Measurements from ENCODE around the gene RHEBL1.
A peak's percentile ranks its signal among the peaks of the same experiment; 100 is the strongest.

RHEBL1 gene

GRCh38 chr12:49046129-49046895, 23.5 kb downstream of the RHEBL1 start:
- TF ChIP-seq, protein P1, sequence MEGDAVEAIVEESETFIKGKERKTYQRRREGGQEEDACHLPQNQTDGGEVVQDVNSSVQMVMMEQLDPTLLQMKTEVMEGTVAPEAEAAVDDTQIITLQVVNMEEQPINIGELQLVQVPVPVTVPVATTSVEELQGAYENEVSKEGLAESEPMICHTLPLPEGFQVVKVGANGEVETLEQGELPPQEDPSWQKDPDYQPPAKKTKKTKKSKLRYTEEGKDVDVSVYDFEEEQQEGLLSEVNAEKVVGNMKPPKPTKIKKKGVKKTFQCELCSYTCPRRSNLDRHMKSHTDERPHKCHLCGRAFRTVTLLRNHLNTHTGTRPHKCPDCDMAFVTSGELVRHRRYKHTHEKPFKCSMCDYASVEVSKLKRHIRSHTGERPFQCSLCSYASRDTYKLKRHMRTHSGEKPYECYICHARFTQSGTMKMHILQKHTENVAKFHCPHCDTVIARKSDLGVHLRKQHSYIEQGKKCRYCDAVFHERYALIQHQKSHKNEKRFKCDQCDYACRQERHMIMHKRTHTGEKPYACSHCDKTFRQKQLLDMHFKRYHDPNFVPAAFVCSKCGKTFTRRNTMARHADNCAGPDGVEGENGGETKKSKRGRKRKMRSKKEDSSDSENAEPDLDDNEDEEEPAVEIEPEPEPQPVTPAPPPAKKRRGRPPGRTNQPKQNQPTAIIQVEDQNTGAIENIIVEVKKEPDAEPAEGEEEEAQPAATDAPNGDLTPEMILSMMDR (IDR thresholded peaks at IDR 0.05; ENCODE audit: low read depth, low read length) = no peak
- TF ChIP-seq EZH2phosphoT487 (IDR thresholded peaks at IDR 0.05; ENCODE audit: low read depth) = no peak
- no peaks in the 10 kb centered on the region for H3K9me3 ChIP-seq (ENCODE audit: insufficient read depth, low read length)
- no peak overlapping the region for H3K4me3 ChIP-seq (ENCODE audit: low read length)
- H3K36me3 ChIP-seq (replicated peaks; ENCODE audit: low read depth, low read length) = peaks cover 81% of the 10 kb centered on the region
- no peaks in the 10 kb centered on the region for H4K20me1 ChIP-seq (ENCODE audit: insufficient read depth, low read length)
- H3K4me1 ChIP-seq (ENCODE audit: low read length) = no peaks in the 10 kb centered on the region
- no peaks in the 10 kb centered on the region for H3K79me2 ChIP-seq (ENCODE audit: low read length)
- H3K9ac ChIP-seq (ENCODE audit: low read length) = no peak overlapping the region
- no peak overlapping the region for H2AFZ ChIP-seq (ENCODE audit: low read depth, low read length)
- H3K27me3 ChIP-seq (ENCODE audit: low read depth, low read length) = no peaks in the 10 kb centered on the region
- H3K27ac ChIP-seq (ENCODE audit: low read length) = no peak overlapping the region
- H3K4me2 ChIP-seq (ENCODE audit: low read length) = no peak overlapping the region

DNA sequence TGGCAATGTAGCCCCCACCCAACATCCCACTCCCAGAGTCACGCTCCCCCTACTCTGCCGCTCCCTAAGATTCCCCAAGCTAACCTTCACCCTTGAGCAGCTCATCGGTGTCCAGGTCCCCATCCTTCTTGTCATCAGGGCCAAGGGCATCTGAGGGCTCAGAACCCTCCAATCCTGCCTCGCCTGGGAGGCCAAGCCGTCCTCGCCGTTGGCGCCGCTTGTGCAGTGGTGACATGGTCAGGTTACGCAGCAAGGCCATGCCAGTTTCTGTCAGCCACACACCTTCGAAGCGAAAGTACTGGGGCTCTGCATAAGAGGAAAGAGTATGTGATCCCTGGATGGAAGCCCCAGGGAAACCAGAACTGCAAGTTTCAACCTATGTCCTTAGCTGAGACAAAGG, 25.1 kb downstream of the RHEBL1 start:
- Histone ChIP-seq H3K9ac (ENCODE audit: low read length) (no peak overlapping the region), H4K20me1 (ENCODE audit: insufficient read depth, low read length) (no peaks in the 10 kb centered on the region), H3K36me3 (replicated peaks; ENCODE audit: low read depth, low read length) (peaks cover 71% of the 10 kb centered on the region), H3K4me1 (ENCODE audit: low read length) (no peaks in the 10 kb centered on the region), H3K4me2 (ENCODE audit: low read length) (no peak overlapping the region), H2AFZ (ENCODE audit: low read depth, low read length) (no peak overlapping the region), H3K4me3 (ENCODE audit: low read length) (no peak overlapping the region), H3K9me3 (ENCODE audit: insufficient read depth, low read length) (no peaks in the 10 kb centered on the region), H3K79me2 (ENCODE audit: low read length) (no peaks in the 10 kb centered on the region), H3K27me3 (ENCODE audit: low read depth, low read length) (no peaks in the 10 kb centered on the region), H3K27ac (ENCODE audit: low read length) (no peak overlapping the region)
- no peak for TF ChIP-seq EZH2phosphoT487 (IDR thresholded peaks at IDR 0.05; ENCODE audit: low read depth)
- TF ChIP-seq, protein P1 (IDR thresholded peaks at IDR 0.05; ENCODE audit: low read depth, low read length) = no peak

DNA sequence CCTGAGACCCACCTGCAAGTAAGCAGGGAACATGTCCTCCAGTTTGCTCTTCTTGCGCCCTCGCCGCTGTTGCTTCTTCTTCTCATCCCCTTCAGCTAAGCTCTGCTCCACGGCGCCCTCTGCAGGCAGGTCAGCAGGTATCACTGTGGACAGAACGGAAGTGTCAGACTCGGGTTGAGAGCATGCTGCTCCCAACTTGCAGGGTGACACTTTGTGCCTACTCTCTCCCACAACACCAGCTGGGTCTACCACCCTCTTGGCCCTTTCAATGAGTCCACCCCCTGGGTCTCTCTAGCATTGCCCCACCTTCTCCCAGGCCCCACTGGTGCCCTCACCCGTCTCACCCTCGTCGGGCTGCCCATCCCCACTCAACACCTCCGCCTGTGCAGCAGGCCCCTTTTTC, 25.9 kb downstream of the RHEBL1 start:
- no peak overlapping the region for H3K9ac ChIP-seq (ENCODE audit: low read length)
- no peak overlapping the region for H2AFZ ChIP-seq (ENCODE audit: low read depth, low read length)
- no peak overlapping the region for H3K27ac ChIP-seq (ENCODE audit: low read length)
- H3K9me3 ChIP-seq (ENCODE audit: insufficient read depth, low read length) = no peaks in the 10 kb centered on the region
- no peak for TF ChIP-seq EZH2phosphoT487 (IDR thresholded peaks at IDR 0.05; ENCODE audit: low read depth)
- TF ChIP-seq, protein P1 (IDR thresholded peaks at IDR 0.05; ENCODE audit: low read depth, low read length) = peak; percentile 73
- no peaks in the 10 kb centered on the region for H3K27me3 ChIP-seq (ENCODE audit: low read depth, low read length)
- H3K4me1 ChIP-seq (ENCODE audit: low read length) = no peaks in the 10 kb centered on the region
- peaks cover 71% of the 10 kb centered on the region for H3K36me3 ChIP-seq (replicated peaks; ENCODE audit: low read depth, low read length)
- H3K4me2 ChIP-seq (ENCODE audit: low read length) = no peak overlapping the region
- no peaks in the 10 kb centered on the region for H4K20me1 ChIP-seq (ENCODE audit: insufficient read depth, low read length)
- no peak overlapping the region for H3K4me3 ChIP-seq (ENCODE audit: low read length)
- no peaks in the 10 kb centered on the region for H3K79me2 ChIP-seq (ENCODE audit: low read length)

- no peaks in the 10 kb centered on the region for H3K4me1 ChIP-seq (ENCODE audit: low read length)
- no peak for TF ChIP-seq EZH2phosphoT487 (IDR thresholded peaks at IDR 0.05; ENCODE audit: low read depth)
- TF ChIP-seq, protein P1 (IDR thresholded peaks at IDR 0.05; ENCODE audit: low read depth, low read length) = no peak
- H3K9me3 ChIP-seq (ENCODE audit: insufficient read depth, low read length) = no peaks in the 10 kb centered on the region
- H3K27me3 ChIP-seq (ENCODE audit: low read depth, low read length) = no peaks in the 10 kb centered on the region
- no peak overlapping the region for H2AFZ ChIP-seq (ENCODE audit: low read depth, low read length)
- no peak overlapping the region for H3K4me3 ChIP-seq (ENCODE audit: low read length)
- H4K20me1 ChIP-seq (ENCODE audit: insufficient read depth, low read length) = no peaks in the 10 kb centered on the region
- no peak overlapping the region for H3K27ac ChIP-seq (ENCODE audit: low read length)
- H3K36me3 ChIP-seq (replicated peaks; ENCODE audit: low read depth, low read length) = peaks cover 71% of the 10 kb centered on the region
- no peak overlapping the region for H3K4me2 ChIP-seq (ENCODE audit: low read length)
- H3K9ac ChIP-seq (ENCODE audit: low read length) = no peak overlapping the region
- H3K79me2 ChIP-seq (ENCODE audit: low read length) = no peaks in the 10 kb centered on the region
Measured at GRCh38 chr12:49043241-49043640, 26.5 kb downstream of the RHEBL1 start.
